Transverse colon (tissue), 4 donors: ENCODE data around the gene IL1RAPL1. TPM values are rescaled to one million over a fixed set of nuclear protein-coding genes. Genes with fewer than 3 reads are reported as not detected.

Source experiments
- DNase-seq: peaks from one replicate; pipeline ENCODE4 v3.0.0-alpha.2; 2019
- H3K27ac ChIP-seq, 4 donors: fragments of 200-600 bp; sonication (generic); 2 replicates each; pipeline ENCODE4 v1.5.1; 2016 to 2018; ENCODE audit warnings: inconsistent platforms in 4 of 4
- H3K27me3 ChIP-seq: fragments of 200-600 bp; sonication (generic); 2 replicates; pipeline ENCODE4 v1.5.1; 2017; ENCODE audit warnings: inconsistent platforms
- H3K36me3 ChIP-seq, 4 donors: fragments of 200-600 bp; sonication (generic); 2 replicates each; pipeline ENCODE4 v1.5.1; 2017 to 2019; ENCODE audit warnings: inconsistent platforms in 4 of 4
- H3K4me1 ChIP-seq, 4 donors: fragments of 200-600 bp; sonication (generic); 2 replicates each; pipeline ENCODE4 v1.5.1; 2017 to 2020; ENCODE audit warnings: inconsistent platforms in 4 of 4
- H3K4me3 ChIP-seq, 4 donors: fragments of 200-600 bp; sonication (generic); 1 replicate in 1 of 4; 2 replicates in 3 of 4; pipeline versions ENCODE4 v1.5.1 to v1.6.1; 2017 to 2019; ENCODE audit warnings: inconsistent platforms in 4 of 4
- H3K9me3 ChIP-seq, 2 donors: fragments of 200-600 bp; sonication (generic); 2 replicates each; pipeline ENCODE4 v1.5.1; 2017 to 2019; ENCODE audit warnings: inconsistent platforms in 2 of 2
- CTCF ChIP-seq, 5 experiments: fragments of 200-600 bp in 3 of 5; fragments of 450-650 bp in 2 of 5; sonication (generic) in 3 of 5; IDR thresholded peaks; 1 replicate in 2 of 5; 2 replicates in 3 of 5; pipeline ENCODE4 v1.5.1; 2016 to 2017; ENCODE audit warnings: antibody characterized with exemption in 5 of 5, inconsistent platforms in 3 of 5, mild to moderate bottlenecking in 2 of 5, moderate library complexity in 1 of 5
- EP300 ChIP-seq: sonication (generic); formaldehyde crosslinking; IDR thresholded peaks from one replicate; pipeline ENCODE4 v1.6.1; 2017; ENCODE audit warnings: antibody characterized with exemption, low read depth
- POLR2A ChIP-seq: fragments of 450-650 bp; IDR thresholded peaks from one replicate; pipeline ENCODE4 v1.6.1; 2016; ENCODE audit warnings: antibody characterized with exemption, mild to moderate bottlenecking, moderate library complexity
- POLR2AphosphoS5 ChIP-seq, 3 donors: sonication (generic); formaldehyde crosslinking; IDR thresholded peaks; one replicate each; pipeline ENCODE4 v1.6.1; 2016; ENCODE audit warnings: antibody characterized with exemption in 3 of 3
- WGBS, 2 donors: methylation state at CpG; one replicate each; pipeline ENCODE4 v1.1.5; 2018; ENCODE audit warnings: low coverage in 1 of 2; 5-methylcytosine and 5-hydroxymethylcytosine counted together
- in situ Hi-C, 4 donors: fragments of 200-750 bp; cut with MboI; loops; one replicate each; pipeline versions ENCODE4 v1.15.0 to v1.15.1; 2017; ENCODE audit warnings: low sequenced_read_pairs in 3 of 4, low pct_ligation_motif_present in 1 of 4, low pct_unique_long_range_greater_than_20kb in 1 of 4
- intact Hi-C: fragments of 100-400 bp; cut with DNase I; formaldehyde crosslinking; loops from one replicate; pipeline ENCODE4 v1.15.1; 2023; ENCODE audit warnings: low total_unique reads
- total RNA-seq, 4 donors: library from RNA; depleted of rRNA; stranded (reverse); fragments of >200 nt; gene quantifications; one replicate each; pipeline ENCODE4 v1.1.0, GENCODE V29; 2016

Gene IL1RAPL1
- total RNA-seq, 4 donors from 2014 or later: 0.14 to 0.32 (median 0.20) TPM; not detected in 1

- intact Hi-C loops: no loop called here
Observed at GRCh38 chrX:29490606-29491005, 903.4 kb downstream of the IL1RAPL1 start.

GRCh38 chrX:29491659-29492058 is 904.4 kb downstream of the IL1RAPL1 start:
- no peak for DNase-seq
- Histone ChIP-seq H3K4me3 (no peak overlapping the region), H3K27me3 (no peaks in the 10 kb centered on the region), H3K4me1 (no peaks in the 10 kb centered on the region), H3K9me3 (no peaks in the 10 kb centered on the region), H3K36me3 (no peaks in the 10 kb centered on the region), H3K27ac (no peak overlapping the region)
- WGBS, 2 donors: 68 to 80% methylated on average over 2 to 3 of the region's 3 CpGs
- intact Hi-C loops: no loop called here
- in situ Hi-C loops: no loop called here
- TF ChIP-seq POLR2A (no peak), POLR2AphosphoS5 (IDR thresholded peaks at IDR 0.05) (no peak), EP300 (no peak), CTCF (IDR thresholded peaks at IDR 0.05) (no peak)

More at GRCh38 chrX:29490606-29491005, 903.4 kb downstream of the IL1RAPL1 start:
- Histone ChIP-seq H3K27me3 (no peaks in the 10 kb centered on the region), H3K9me3 (no peaks in the 10 kb centered on the region), H3K36me3 (no peaks in the 10 kb centered on the region), H3K4me3 (no peak overlapping the region), H3K4me1 (no peaks in the 10 kb centered on the region), H3K27ac (no peak overlapping the region)
- no peak for DNase-seq
- TF ChIP-seq POLR2A (no peak), POLR2AphosphoS5 (IDR thresholded peaks at IDR 0.05) (no peak), CTCF (IDR thresholded peaks at IDR 0.05) (no peak), EP300 (no peak)
- in situ Hi-C loops: no loop called here
- 72 to 85% methylated on average over 2 of the region's 2 CpGs for WGBS, 2 donors

- H3K4me3 ChIP-seq: no peak overlapping the region
- DNase-seq: no peak
- 30 to 53% methylated on average over 2 of the region's 2 CpGs for whole genome bisulfite sequencing, 2 donors
- TF ChIP-seq POLR2AphosphoS5 (IDR thresholded peaks at IDR 0.05) (no peak), POLR2A (no peak), EP300 (no peak), CTCF (IDR thresholded peaks at IDR 0.05) (no peak)
- no peaks in the 10 kb centered on the region for H3K9me3 ChIP-seq
- H3K27me3 ChIP-seq: no peaks in the 10 kb centered on the region
- no peaks in the 10 kb centered on the region for H3K4me1 ChIP-seq
- intact Hi-C loops: no loop called here
- in situ Hi-C loops: no loop called here
- H3K36me3 ChIP-seq: no peaks in the 10 kb centered on the region
- no peak overlapping the region for H3K27ac ChIP-seq
Observed at GRCh38 chrX:29496636-29497180, 909.5 kb downstream of the IL1RAPL1 start.

- intact Hi-C loops (no loop called here), in situ Hi-C loops (no loop called here)
- no peak overlapping the region for H3K4me3 ChIP-seq
- no peaks in the 10 kb centered on the region for H3K4me1 ChIP-seq
- H3K36me3 ChIP-seq: no peaks in the 10 kb centered on the region
- 47% methylated on average over 1 of the region's 1 CpG; no CpG with 5 or more reads in 1 of the 2 donors for WGBS, 2 donors
- DNase-seq: no peak
- TF ChIP-seq EP300 (no peak), CTCF (IDR thresholded peaks at IDR 0.05) (no peak), POLR2AphosphoS5 (IDR thresholded peaks at IDR 0.05) (no peak), POLR2A (no peak)
- no peaks in the 10 kb centered on the region for H3K27me3 ChIP-seq
- H3K27ac ChIP-seq: no peak overlapping the region
- H3K9me3 ChIP-seq: no peaks in the 10 kb centered on the region
Observed at GRCh38 chrX:29506729-29507128, 919.5 kb downstream of the IL1RAPL1 start.
